AG10803 (cell line): ENCODE results near the gene MGMT.

ENCODE experiments used
- DNase-seq: peaks from one replicate; pipeline ENCODE4 v3.0.0; 2010; ENCODE audit warnings: low read depth
- H3K4me3 ChIP-seq: 2 replicates; pipeline ENCODE4 v1.5.1; 2011; ENCODE audit warnings: mild to moderate bottlenecking, low read length, control low read depth
- CTCF ChIP-seq: conservative IDR thresholded peaks from 2 replicates; pipeline ENCODE4 v1.5.1; 2011; ENCODE audit warnings: mild to moderate bottlenecking, low read length, control low read depth, inconsistent platforms

The MGMT gene

DNA sequence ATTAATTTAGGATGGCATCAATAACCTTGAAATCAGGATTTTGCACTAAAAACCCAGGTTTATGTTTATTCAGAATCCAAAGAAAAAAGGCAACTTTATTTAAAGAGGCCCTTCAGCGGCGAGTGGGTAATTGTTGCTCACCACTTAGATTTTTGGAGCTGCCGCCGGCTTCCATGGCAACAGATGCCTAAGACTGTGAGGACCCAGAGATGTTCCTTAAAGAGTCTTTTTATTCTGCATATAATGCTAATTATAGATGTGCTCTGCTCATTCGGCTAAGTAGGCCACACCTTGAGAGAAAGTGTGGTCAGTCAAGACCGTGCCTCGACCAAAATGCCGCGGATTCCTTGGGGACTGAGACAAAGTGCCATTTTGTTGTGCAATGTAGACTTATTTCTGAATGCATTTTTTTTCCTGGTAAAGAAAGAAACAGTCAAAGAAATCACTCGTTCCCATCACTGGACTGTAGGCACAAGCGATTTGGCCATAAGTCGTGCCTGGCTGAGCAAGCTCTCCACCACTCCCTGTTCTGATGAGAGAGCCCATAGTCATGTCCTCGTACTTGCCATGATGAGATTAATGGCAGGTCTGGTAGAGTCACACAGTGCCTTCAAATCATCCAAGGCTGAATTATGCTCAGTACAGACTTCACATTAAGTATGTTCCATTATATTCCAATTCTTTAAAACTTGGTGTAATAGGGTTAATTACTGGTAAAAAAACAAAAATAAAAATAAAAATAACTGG, 21.4 kb upstream of the MGMT start:
- no peak for TF ChIP-seq CTCF
- no peak overlapping the region for H3K4me3 ChIP-seq
- no peak for DNase-seq

- DNase-seq: no peak
- no peak for TF ChIP-seq CTCF
- no peak overlapping the region for H3K4me3 ChIP-seq
Observed at GRCh38 chr10:129446183-129446581, 20.9 kb upstream of the MGMT start.

GRCh38 chr10:129447486-129447885, 19.6 kb upstream of the MGMT start:
- DNase-seq: no peak
- no peak for TF ChIP-seq CTCF
- no peak overlapping the region for H3K4me3 ChIP-seq

DNA sequence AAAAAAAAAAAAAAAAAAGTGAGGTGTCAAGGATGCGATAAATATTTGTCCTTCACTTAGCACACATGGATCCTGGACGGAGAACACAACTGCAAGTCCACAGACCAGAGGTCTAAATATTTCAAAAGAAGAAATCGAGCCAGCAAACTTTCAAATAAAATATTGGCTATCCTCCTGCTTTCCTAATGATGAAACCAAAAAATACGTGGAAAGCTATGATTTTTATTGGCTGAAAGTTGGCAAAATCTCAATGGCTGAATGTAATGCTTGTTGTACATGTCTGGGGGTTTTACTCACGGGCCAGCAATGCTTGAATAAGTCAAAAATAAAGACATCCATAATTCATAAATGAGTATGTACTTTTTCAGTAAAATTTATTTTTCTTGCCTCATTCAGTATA, 19.0 kb upstream of the MGMT start:
- no peak for DNase-seq
- H3K4me3 ChIP-seq: no peak overlapping the region
- no peak for TF ChIP-seq CTCF

DNA sequence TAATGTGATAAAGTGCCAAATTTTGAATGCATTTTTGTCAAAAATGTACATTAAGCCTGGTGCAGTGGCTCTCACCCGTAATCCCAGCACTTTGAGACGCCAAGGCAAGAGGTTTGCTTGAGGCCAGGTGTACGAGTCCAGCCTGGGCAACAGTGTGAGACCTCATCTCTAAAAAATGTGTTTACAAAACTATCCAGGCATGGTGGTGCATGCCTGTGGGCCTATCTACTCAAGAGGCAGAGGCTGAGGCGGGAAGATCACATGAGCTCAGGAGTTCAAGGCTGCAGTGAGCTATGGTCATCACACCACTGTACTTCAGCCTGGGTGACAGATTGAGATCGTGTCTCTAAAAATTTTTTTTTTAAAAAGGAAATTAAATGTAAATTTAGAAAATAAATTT, 18.5 kb upstream of the MGMT start:
- no peak overlapping the region for H3K4me3 ChIP-seq
- TF ChIP-seq CTCF: no peak
- DNase-seq: no peak

DNA sequence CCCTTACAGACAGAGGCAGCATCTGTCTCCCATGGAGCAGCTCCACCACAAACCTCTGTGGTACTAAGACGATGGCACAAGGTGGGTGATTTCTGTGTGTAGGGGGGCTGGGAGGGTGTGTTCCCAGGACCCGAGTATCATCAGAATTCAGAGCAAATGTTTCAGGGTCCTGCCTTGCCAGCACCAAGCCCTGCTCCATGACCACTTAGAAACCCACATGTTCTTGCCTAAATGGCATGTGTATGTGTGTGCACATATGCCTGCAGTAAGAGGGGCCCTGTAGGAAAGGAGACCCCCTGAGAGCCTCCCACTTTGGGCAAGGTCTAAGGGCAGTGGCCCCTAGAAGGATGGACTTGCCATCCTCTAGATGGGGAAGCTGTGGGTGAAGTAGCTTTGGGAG, 17.1 kb upstream of the MGMT start:
- TF ChIP-seq CTCF: no peak
- no peak for DNase-seq

GRCh38 chr10:129450391-129450790, 16.6 kb upstream of the MGMT start:
- DNase-seq: no peak
- TF ChIP-seq CTCF: no peak
- no peak overlapping the region for H3K4me3 ChIP-seq

More for the DNA sequence above, 17.1 kb upstream of the MGMT start:
- H3K4me3 ChIP-seq: no peak overlapping the region
